Measurements from ENCODE around the gene CDK2.

DNA sequence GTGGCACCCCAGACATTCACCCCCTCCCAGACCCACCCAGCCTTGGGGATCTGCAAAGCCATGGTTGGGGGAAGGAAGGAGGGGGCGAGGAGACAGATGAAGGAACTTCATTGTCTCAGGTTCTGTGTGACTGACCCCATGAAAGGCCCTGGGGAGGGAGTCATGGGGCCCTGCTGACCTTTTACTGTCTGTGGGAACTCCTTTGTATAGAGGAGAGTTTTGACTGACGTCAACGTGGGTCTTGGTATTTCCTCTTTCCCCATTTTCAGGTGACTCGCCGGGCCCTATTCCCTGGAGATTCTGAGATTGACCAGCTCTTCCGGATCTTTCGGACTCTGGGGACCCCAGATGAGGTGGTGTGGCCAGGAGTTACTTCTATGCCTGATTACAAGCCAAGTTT is 4.1 kb downstream of the CDK2 start:
- TF ChIP-seq, protein P1, sequence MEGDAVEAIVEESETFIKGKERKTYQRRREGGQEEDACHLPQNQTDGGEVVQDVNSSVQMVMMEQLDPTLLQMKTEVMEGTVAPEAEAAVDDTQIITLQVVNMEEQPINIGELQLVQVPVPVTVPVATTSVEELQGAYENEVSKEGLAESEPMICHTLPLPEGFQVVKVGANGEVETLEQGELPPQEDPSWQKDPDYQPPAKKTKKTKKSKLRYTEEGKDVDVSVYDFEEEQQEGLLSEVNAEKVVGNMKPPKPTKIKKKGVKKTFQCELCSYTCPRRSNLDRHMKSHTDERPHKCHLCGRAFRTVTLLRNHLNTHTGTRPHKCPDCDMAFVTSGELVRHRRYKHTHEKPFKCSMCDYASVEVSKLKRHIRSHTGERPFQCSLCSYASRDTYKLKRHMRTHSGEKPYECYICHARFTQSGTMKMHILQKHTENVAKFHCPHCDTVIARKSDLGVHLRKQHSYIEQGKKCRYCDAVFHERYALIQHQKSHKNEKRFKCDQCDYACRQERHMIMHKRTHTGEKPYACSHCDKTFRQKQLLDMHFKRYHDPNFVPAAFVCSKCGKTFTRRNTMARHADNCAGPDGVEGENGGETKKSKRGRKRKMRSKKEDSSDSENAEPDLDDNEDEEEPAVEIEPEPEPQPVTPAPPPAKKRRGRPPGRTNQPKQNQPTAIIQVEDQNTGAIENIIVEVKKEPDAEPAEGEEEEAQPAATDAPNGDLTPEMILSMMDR (IDR thresholded peaks at IDR 0.05; ENCODE audit: poor library complexity): no peak
- TF ChIP-seq EZH2 (IDR thresholded peaks at IDR 0.05; ENCODE audit: borderline replicate concordance): no peak
- no peak for TF ChIP-seq EZH2phosphoT487 (IDR thresholded peaks at IDR 0.05; ENCODE audit: low read depth, severe bottlenecking, unreplicated experiment)
